ENCODE data around the gene SLC25A23. TPM values are rescaled to one million over a fixed set of nuclear protein-coding genes. Genes with fewer than 3 reads are reported as not detected.
A peak's percentile ranks its signal among the peaks of the same experiment; 100 is the strongest.

Gene SLC25A23
- total RNA-seq, 1 donor from 2014 or later = 40.3 TPM

GRCh38 chr19:6482343-6482686, 22.7 kb upstream of the SLC25A23 start:
- DNase-seq (ENCODE audit: low spot score) (no peak), ATAC-seq (no peak)

- DNase-seq (ENCODE audit: low spot score) = no peak
- peak; percentile 60 for ATAC-seq
Measured at GRCh38 chr19:6481541-6482342, 22.1 kb upstream of the SLC25A23 start, which contains the start of gene DENND1C. DENND1C (minus strand) TSS chr19:6481787; CDS start chr19:6481695, 92 bp downstream.

- no peak for ATAC-seq
- DNase-seq (ENCODE audit: low spot score) = no peak
Measured at GRCh38 chr19:6480848-6481415, 21.3 kb upstream of the SLC25A23 start.

GRCh38 chr19:6479836-6480398, 20.3 kb upstream of the SLC25A23 start:
- ATAC-seq (no peak), DNase-seq (ENCODE audit: low spot score) (no peak)

GRCh38 chr19:6478815-6479214, 19.2 kb upstream of the SLC25A23 start:
- DNase-seq (ENCODE audit: low spot score) (no peak), ATAC-seq (no peak)

GRCh38 chr19:6476896-6477431, 17.4 kb upstream of the SLC25A23 start:
- DNase-seq (ENCODE audit: low spot score) (no peak), ATAC-seq (no peak)

- ATAC-seq = peak; percentile 91
- peak; percentile 90 for DNase-seq (ENCODE audit: low spot score)
Measured at GRCh38 chr19:6476155-6476895, 16.7 kb upstream of the SLC25A23 start.

GRCh38 chr19:6475321-6476108, 15.9 kb upstream of the SLC25A23 start:
- no peak for ATAC-seq
- DNase-seq (ENCODE audit: low spot score) = no peak

GRCh38 chr19:6473647-6474046, 14.1 kb upstream of the SLC25A23 start:
- DNase-seq (ENCODE audit: low spot score) (no peak), ATAC-seq (no peak)

- ATAC-seq (no peak), DNase-seq (ENCODE audit: low spot score) (no peak)
Measured at GRCh38 chr19:6472713-6473112, 13.1 kb upstream of the SLC25A23 start.

- ATAC-seq = no peak
- no peak for DNase-seq (ENCODE audit: low spot score)
Measured at GRCh38 chr19:6471076-6471475, 11.5 kb upstream of the SLC25A23 start.

- DNase-seq (ENCODE audit: low spot score) = no peak
- ATAC-seq = no peak
Measured at GRCh38 chr19:6470173-6470572, 10.6 kb upstream of the SLC25A23 start.

- DNase-seq (ENCODE audit: low spot score) = no peak
- ATAC-seq = no peak
Measured at GRCh38 chr19:6467384-6467783, 7.8 kb upstream of the SLC25A23 start.

- no peak for ATAC-seq
Measured at GRCh38 chr19:6466526-6467248, 7.1 kb upstream of the SLC25A23 start.

GRCh38 chr19:6465663-6466062, 6.1 kb upstream of the SLC25A23 start:
- no peak for ATAC-seq
- DNase-seq (ENCODE audit: low spot score) = no peak

More at GRCh38 chr19:6466526-6467248, 7.1 kb upstream of the SLC25A23 start:
- no peak for DNase-seq (ENCODE audit: low spot score)

GRCh38 chr19:6465006-6465405, 5.4 kb upstream of the SLC25A23 start:
- no peak for ATAC-seq
- no peak for DNase-seq (ENCODE audit: low spot score)

- peak; percentile 92 for DNase-seq (ENCODE audit: low spot score)
- ATAC-seq = peak; percentile 64
Measured at GRCh38 chr19:6464070-6464873, 4.7 kb upstream of the SLC25A23 start, which contains the start of gene CRB3. CRB3 (plus strand) TSS chr19:6464271; CDS start chr19:6464702, 431 bp downstream.

GRCh38 chr19:6460099-6460884, 700 bp upstream of the SLC25A23 start:
- DNase-seq (ENCODE audit: low spot score) (peak; percentile 97), ATAC-seq (peak; percentile 81)

Data from left lobe of liver (tissue), 2 donors.